C1 segment of cervical spinal cord (tissue), 14 donors: ENCODE data around the gene FTSJ1.

Source experiments
- DNase-seq, 14 donors: peaks; one replicate each; lab custom pipeline; 2025; lab: John Stamatoyannopoulos, UW

Gene FTSJ1

GRCh38 chrX:48470833-48471118 is 5.2 kb upstream of the FTSJ1 start:
- no peak for DNase-seq

GRCh38 chrX:48471504-48471903 is 4.5 kb upstream of the FTSJ1 start:
- DNase-seq = no peak

- no peak for DNase-seq
These were observed 3.8 kb upstream of the FTSJ1 start for GRCh38 chrX:48472225-48472624.

- no peak for DNase-seq
These were observed 2.9 kb upstream of the FTSJ1 start for GRCh38 chrX:48472851-48473703.

- DNase-seq = no peak
These were observed 2.4 kb upstream of the FTSJ1 start for GRCh38 chrX:48473704-48473990.

- no peak for DNase-seq
These were observed 1.9 kb upstream of the FTSJ1 start for GRCh38 chrX:48474127-48474526.

- DNase-seq = no peak
These were observed 1.4 kb upstream of the FTSJ1 start for GRCh38 chrX:48474581-48474980.

GRCh38 chrX:48475296-48475695 is 703 bp upstream of the FTSJ1 start:
- no peak for DNase-seq

- DNase-seq = no peak
These were observed 920 bp downstream of the FTSJ1 start for GRCh38 chrX:48476919-48477318.

- DNase-seq = no peak
These were observed 2.2 kb downstream of the FTSJ1 start for GRCh38 chrX:48477960-48478755.

- DNase-seq = no peak
These were observed 2.8 kb downstream of the FTSJ1 start for GRCh38 chrX:48478806-48479205.

- no peak for DNase-seq
These were observed 4.1 kb downstream of the FTSJ1 start for GRCh38 chrX:48480142-48480541.

- no peak for DNase-seq
These were observed 4.6 kb downstream of the FTSJ1 start for GRCh38 chrX:48480583-48480982.

- no peak for DNase-seq
These were observed 6.5 kb downstream of the FTSJ1 start for GRCh38 chrX:48482526-48482925.

- no peak for DNase-seq
These were observed 11.4 kb downstream of the FTSJ1 start for GRCh38 chrX:48487362-48487798.

GRCh38 chrX:48488034-48488433 is 12.0 kb downstream of the FTSJ1 start:
- DNase-seq = no peak

GRCh38 chrX:48489296-48489695 is 13.3 kb downstream of the FTSJ1 start:
- no peak for DNase-seq

GRCh38 chrX:48489892-48490291 is 13.9 kb downstream of the FTSJ1 start:
- DNase-seq = no peak

GRCh38 chrX:48490661-48491060 is 14.7 kb downstream of the FTSJ1 start:
- DNase-seq = no peak

- DNase-seq = no peak
These were observed 15.8 kb downstream of the FTSJ1 start for GRCh38 chrX:48491809-48492208.

- no peak for DNase-seq
These were observed 16.4 kb downstream of the FTSJ1 start for GRCh38 chrX:48492293-48492910.

GRCh38 chrX:48493890-48494364 is 17.9 kb downstream of the FTSJ1 start:
- DNase-seq = peak in 9 of 14 donors; percentile 1 to 61 (median 16)

GRCh38 chrX:48496660-48497059 is 20.7 kb downstream of the FTSJ1 start:
- DNase-seq = no peak
